HG02642 (cell line): ENCODE results near the gene IPO13.

ENCODE experiments used
- ATAC-seq: cut with Tn5 transposase; IDR thresholded peaks from one replicate; pipeline ENCODE4 v1.9.1; 2021; ENCODE audit warnings: mild to moderate bottlenecking; ENCODE audit not compliant: unreplicated experiment, poor library complexity

The IPO13 gene

DNA sequence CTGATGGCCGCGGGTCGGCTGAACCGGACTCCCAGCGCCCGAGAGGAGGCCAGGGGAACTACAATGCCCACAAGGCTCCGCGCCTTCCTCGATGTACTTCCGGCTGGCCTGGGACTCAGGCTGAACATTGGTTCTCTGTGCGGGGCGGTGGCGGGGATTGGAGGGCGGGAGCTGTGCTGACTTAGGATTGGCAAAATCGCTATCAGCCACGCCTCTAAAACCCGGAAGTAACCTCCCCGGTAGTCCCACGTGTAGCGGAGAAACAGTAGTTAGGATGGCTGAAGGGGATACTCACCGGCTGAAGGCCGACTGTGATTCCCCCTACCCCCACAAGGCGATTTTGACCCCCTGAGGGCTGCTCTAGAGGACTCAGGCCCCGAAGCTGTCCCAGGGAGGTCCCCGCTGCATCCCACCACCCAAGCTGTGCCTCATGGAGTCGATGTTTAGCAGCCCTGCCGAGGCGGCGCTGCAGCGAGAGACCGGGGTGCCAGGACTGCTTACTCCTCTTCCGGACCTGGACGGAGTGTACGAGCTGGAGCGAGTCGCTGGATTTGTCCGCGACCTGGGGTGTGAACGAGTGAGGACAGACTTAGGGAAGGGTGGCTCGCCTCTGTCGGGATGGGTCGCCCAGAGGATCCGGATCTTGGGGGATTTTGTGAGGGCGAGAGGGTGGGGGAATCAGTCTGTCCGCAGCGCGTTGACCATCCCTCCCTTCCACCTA is 23.2 kb downstream of the IPO13 start, which contains the start of gene DPH2:
TSS of gene DPH2 (plus strand) at position 265 of the 721 bp plus-strand sequence. CDS start at position 431, 166 bp downstream.
- ATAC-seq, result peak; percentile 81

DNA sequence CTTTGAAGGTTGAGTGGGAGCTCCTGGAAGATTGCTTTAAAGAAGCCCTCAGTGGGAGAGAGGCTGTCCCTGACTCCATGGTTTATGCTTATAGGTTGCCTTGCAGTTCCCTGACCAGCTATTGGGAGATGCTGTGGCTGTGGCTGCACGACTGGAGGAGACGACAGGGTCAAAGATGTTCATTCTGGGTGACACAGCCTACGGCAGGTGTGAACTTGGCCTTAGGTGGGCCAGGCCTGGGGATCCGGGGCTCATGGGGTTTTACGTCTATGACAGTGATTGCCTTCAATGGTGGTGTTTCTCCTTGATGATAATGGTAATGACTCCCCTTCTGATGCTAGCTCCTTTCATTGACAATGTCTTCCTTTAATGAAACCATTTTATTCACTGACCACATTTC is 23.8 kb downstream of the IPO13 start:
- no peak for ATAC-seq

DNA sequence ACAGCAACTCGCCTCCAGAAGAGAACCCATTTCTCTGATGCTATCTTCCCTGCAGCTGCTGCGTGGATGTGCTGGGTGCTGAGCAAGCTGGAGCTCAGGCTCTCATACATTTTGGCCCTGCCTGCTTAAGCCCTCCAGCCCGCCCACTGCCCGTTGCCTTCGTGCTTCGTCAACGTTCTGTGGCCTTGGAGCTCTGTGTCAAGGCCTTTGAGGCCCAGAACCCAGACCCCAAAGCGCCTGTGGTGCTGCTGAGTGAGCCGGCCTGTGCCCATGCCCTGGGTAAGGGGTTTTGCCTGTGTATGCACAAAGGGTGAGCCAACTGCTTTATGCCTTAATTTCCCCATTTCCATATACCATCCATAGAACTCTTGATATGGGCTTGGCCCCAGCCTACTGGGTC is 24.2 kb downstream of the IPO13 start:
- no peak for ATAC-seq

DNA sequence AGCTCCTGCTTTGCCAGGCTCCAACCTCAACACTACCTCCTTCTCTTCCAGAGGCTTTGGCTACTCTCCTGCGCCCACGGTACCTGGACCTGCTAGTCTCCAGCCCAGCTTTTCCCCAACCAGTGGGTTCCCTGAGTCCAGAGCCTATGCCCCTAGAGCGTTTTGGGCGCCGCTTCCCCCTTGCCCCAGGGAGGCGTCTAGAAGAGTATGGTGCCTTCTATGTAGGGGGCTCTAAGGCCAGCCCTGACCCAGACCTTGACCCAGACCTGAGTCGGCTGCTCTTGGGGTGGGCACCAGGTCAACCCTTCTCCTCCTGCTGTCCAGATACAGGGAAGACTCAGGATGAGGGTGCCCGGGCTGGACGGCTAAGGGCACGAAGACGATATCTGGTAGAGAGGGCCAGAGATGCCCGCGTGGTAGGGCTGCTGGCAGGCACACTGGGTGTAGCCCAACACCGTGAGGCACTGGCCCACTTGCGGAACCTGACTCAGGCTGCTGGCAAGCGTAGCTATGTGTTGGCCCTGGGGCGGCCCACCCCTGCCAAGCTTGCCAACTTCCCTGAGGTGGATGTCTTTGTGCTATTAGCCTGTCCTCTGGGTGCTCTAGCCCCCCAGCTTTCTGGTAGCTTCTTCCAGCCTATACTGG is 24.7 kb downstream of the IPO13 start:
- ATAC-seq, result no peak

DNA sequence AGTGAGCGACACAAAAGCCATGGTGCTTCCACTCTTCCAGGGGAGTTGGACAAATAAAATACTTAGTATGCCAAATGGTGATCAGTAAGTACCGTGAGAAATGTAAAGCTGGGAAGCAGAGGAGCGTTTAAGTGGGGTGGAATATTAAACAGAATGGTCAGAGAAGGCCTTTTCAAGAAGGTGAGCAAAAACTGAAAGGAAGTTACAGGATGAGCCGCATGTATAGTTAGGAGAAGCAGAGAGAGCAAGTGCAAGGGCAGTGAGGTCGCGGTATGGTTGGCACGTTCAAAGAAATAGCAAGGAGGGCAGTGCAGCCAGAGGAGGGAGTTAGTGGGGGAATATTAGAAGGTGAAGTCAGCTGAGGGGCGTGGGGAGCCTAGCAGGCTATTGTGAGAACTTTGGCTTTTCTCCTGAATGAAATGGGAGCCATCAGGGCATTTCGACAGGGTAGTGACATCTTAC is 27.3 kb downstream of the IPO13 start:
- ATAC-seq, result no peak

DNA sequence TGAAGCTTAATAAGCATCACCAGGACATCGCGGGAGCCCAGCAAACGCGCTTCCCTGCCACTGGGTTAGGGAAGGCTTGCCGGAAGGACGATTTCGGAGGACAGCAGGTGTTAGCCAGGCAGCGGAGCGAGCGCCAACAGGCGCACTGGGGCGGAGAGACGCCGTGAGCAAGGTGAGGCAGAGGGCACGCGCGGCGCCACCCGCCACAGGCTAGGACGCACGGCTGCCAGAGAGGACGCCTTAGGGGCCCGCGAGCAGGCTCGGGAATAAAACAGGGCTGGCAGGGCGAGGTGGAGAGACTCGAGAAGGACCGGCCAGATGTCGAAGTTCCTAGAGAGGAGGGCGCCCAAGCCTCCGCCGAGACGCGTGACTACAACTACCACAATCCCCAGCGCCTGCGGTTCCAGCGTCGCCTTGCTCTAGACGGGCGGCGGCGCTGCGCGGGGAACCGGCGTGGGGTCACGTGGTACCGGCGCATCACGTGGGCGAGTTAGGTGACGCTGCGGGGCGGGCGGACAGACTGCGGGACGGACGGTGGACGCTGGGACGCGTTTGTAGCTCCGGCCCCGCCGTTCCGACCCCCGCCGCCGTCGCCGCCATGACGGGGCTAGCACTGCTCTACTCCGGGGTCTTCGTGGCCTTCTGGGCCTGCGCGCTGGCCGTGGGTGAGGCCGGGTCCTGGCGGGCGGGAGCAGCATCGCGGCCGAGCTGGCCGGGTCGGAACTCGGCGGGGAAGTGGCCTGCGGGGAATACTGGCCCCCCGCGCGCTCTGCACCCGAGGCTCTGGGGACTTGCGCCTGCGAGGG is 27.9 kb downstream of the IPO13 start, which contains the start of gene ATP6V0B:
TSS of gene ATP6V0B (plus strand) at position 518 of the 806 bp plus-strand sequence. CDS start at position 599, 81 bp downstream.
- ATAC-seq, result peak; percentile 75

DNA sequence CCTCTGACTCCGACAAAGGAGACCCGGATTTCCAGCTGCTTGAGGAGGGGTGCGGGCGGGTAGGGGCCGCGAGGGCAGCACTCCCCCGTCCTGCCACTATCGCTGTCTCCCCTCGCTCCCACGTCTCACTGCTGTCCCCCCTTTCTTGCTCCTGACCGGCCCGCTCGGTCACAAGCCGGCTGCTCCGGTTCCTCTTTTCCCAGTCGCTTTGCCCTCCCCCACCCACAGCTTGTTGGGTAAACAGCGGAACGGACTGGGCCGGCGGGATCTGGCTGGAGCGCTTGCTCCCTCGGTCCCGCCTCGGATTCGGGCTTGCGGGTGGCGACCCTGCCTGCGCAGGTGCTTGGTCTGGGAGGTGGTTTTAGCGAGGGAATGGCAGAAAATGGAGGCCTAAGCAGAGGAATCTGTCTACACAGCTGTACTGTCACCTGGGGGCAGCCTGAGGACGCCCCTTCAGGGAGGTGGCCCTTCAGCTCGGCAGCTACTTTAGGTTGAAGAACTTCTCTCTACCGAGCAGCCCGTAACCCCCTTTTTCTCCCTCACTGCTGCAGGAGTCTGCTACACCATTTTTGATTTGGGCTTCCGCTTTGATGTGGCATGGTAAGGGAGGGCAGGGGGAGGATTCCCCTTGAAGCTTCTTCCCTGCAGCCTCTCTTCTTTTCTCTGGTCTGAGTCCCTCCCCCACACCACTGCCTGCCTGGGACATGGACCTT is 28.7 kb downstream of the IPO13 start:
- ATAC-seq, result no peak

DNA sequence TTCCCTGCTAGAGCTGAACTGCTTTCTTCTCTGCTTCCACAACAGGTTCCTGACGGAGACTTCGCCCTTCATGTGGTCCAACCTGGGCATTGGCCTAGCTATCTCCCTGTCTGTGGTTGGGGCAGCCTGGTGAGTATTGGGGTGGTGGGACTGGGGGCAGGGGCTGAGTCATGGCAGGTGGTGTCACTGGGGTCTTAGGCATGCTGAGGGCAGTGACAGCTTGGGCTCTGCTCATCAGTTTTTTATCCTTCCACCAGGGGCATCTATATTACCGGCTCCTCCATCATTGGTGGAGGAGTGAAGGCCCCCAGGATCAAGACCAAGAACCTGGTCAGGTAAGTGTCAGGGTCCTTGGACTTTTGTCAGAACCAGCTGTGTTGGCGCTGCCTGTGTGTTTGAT is 29.3 kb downstream of the IPO13 start:
- no peak for ATAC-seq

DNA sequence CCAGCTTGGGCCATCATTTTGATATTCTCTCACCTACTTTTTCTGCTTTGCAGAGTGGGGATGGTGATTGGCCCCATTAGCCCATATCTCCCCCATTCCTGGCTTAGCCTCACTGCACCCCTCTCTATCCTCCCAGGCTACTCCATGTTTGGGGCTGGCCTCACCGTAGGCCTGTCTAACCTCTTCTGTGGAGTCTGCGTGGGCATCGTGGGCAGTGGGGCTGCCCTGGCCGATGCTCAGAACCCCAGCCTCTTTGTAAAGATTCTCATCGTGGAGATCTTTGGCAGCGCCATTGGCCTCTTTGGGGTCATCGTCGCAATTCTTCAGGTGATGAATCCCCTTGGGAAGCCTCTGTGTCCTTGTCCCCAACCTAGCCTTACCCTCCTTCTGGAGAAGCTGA is 30.1 kb downstream of the IPO13 start:
- ATAC-seq, result no peak

DNA sequence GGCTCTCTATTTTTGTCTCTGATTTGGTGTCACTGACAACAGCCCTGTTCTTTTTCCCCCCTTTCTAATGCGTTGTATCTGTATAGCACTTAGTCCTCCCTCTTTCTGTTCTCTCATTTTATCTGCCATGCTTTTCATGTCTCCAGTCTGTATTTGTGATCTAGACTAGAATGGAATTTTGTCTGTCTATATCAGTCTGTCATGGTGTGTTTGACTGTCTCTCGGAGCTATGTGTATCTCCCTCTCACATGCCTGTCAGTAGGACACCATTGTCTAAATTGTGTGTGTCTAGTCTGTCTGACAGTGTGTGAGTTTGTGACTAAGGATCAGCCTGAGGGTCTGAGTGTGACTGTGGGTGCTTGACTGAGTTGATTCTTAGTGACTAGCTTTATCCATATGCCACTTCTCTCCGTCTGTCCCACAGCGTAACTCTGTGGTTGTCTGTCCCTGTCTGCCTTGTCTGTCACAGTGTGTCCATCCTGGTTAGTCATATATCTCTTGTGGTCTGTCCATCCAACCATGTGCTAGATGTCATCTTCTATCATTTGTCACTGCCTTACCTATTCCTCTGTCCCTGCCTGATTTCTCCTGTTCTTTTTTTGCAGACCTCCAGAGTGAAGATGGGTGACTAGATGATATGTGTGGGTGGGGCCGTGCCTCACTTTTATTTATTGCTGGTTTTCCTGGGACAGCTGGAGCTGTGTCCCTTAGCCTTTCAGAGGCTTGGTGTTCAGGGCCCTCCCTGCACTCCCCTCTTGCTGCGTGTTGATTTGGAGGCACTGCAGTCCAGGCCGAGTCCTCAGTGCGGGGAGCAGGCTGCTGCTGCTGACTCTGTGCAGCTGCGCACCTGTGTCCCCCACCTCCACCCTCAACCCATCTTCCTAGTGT is 30.9 kb downstream of the IPO13 start:
- ATAC-seq, result no peak

DNA sequence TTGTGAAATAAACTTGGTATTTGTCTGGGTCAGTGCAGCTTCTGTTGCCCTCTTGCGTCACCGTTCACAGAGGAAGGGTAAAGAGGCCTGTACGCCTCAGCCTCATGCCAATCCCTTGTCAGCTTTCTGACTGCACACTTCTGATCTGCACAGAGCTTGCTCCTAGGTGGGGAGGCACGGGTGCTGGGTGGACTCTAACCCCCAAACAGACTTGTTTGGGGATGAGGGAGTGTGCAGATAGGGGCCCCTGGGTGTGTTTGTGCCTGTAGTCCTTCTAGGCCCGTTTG is 31.5 kb downstream of the IPO13 start:
- ATAC-seq, result no peak

DNA sequence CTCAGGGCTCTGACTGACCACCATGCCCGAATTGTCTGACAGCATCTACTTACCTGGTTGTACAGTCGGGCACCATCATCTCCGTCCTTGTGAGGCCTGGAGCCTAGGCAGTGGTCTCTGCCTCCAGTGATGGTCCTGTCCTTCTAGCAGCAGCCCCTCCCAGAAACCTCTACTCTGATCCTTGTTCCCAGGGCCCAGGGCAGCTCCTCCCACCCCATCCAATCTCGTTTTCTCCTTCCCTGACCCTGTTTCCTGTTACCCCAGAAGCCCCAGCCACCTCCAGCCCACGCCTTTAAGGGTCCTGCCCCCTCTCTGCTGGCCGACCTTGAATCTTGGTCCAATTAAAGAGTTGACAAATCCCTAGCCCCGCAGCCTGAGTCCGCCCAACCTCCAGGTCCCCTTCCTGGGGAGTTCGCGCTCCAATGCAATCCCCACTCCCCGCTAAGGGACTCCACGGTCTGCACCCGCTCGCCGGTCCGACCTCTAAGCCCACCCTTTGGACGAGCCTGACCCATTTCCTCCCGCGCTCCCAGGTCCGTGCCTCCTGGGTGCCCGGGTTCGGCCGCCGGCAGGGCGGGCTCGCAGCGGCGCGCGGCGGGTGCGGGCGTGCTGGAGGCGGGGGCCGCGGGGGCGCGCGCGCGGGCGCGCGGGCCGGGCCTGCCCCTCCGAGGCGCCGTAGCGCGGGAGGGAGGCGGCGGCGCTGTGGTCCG is 32.0 kb downstream of the IPO13 start, which contains the start of gene B4GALT2:
TSS of gene B4GALT2 (plus strand) at position 660 of the 710 bp plus-strand sequence. CDS start 1,951 bp downstream, outside the sequence.
- ATAC-seq, result no peak

DNA sequence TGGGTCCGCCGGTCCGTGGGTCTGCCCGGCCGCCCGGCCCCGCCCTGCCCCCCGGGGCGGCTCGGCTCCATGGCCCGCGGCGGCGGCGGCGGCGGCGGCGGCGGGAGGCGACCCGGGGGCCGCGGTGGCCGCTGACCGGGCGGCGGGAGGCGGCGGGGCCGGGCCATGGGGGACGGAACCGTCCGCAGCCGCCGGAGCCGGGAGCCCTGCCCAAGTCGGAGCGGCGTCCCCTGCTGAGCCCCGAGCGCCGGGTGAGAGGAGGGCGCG is 32.4 kb downstream of the IPO13 start:
- ATAC-seq, result no peak

DNA sequence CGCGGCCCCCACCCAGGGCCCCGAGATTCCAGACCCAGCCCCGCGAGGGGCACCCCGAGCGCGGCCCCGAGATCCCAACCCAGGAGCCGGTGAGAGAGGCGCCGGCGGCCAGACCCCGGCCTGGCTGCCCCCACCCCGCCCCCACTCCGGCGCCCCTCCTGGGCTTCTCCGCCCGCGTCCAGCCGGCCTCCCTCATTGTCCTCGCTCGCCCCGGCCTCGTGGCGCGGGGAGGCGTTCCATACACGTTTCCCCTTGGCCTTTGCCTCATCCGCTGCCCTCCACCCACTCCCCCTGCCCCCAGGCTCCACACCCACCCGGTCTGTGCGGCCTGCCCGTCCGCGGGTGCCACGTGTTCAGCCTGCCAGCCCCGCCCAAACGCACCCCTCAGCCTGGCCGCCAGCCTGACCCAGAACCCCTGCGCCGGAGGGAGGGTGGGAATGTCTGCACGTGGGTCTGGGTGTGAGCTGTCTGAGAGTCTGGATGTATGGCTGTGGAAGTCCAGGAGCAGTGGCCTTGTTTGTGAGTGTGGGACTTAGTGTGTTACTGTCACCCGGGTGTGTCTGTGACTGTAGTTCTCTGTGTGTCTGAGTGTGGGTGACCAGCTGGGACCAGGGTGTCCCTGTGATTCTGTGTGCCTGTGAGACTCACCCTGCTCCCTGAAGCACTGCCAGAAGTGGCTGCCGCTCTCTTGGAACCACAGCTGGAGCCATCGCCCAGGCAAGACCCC is 32.9 kb downstream of the IPO13 start:
- ATAC-seq, result no peak

DNA sequence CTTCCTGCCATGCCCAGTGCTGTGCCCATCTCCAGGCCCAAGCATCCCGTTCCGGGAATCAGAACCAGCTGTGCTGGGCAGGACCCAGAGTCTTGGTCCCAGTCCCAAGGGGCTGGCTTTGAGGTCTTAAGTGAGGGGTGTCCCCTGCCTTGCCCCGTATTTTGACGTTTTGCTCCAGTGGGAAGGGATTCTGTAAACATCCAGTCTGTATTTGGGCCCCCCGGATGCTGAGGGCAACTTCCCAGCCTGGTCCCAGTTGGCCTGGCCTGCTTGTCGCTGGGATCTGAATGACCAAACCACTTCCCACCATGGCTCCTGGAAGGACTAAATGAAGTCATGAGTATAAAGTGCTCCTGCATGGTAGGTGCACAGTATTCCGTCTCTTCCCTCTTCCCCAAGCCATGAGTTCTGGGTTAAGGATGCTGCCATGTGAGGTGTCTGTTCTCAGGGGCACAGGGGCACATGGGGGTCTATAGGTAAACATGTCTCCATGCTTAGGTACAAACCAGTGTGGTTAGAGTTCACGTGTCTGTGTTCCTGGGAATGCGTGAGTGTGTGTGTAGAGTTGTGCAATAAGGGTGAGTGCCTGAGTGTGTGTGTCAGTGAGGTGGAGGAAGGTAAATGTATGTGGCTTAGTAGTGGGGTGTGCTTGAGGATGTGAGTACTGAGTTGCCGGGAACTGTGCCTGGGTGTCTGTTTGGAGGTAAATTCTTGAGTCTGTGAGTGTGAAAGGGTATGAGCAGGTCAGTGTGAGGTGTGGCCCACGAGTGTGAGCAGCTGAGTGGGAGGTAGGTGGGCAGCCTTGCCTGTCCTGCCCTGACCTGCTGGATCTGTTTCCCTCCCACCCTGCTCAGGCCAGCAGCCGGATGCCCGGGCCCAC is 33.7 kb downstream of the IPO13 start:
- ATAC-seq, result no peak

DNA sequence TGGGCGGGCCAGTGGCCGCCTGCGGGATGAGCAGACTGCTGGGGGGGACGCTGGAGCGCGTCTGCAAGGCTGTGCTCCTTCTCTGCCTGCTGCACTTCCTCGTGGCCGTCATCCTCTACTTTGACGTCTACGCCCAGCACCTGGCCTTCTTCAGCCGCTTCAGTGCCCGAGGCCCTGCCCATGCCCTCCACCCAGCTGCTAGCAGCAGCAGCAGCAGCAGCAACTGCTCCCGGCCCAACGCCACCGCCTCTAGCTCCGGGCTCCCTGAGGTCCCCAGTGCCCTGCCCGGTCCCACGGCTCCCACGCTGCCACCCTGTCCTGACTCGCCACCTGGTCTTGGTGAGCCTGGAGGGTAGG is 34.4 kb downstream of the IPO13 start:
- ATAC-seq, result no peak

DNA sequence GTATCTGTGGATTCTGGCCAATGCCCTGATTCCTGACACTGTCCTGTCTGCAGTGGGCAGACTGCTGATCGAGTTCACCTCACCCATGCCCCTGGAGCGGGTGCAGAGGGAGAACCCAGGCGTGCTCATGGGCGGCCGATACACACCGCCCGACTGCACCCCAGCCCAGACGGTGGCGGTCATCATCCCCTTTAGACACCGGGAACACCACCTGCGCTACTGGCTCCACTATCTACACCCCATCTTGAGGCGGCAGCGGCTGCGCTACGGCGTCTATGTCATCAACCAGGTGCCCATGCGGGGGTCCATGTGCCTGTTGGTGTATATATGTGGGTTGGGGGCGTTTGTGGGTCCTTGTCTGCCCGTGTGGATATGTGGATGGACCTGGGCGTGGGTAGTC is 34.9 kb downstream of the IPO13 start:
- ATAC-seq, result no peak

DNA sequence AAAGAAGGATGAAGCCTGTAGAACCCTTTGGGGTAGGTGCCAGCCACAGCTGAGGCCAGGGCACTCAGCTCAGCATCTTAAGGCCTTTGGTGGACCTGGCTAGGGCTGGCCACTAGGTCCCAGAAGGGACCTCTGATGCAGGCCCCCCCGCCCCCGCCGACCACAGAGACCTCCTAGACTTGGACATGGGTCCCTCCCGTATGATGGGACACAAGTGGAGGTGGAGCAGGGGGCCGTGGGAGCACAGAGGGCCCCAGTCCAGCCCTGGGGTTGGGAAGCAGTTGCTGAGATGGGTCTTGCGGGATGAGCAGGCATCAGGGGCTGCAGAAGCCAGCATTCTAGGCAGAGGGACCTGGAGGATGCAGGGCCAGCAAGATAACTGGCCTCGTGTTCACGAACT is 35.5 kb downstream of the IPO13 start:
- no peak for ATAC-seq
